GM10266 (cell line): ENCODE data around the gene CCDC197.

ENCODE experiments used
- DNase-seq: peaks from one replicate; pipeline ENCODE4 v3.0.0; 2012; ENCODE audit errors: extremely low spot score
- CTCF ChIP-seq: IDR thresholded peaks from 2 replicates; pipeline ENCODE4 v1.5.1; 2012; ENCODE audit warnings: mild to moderate bottlenecking, low read depth; ENCODE audit not compliant: control insufficient read depth, insufficient read depth; ENCODE audit errors: missing control alignments

CCDC197 gene

GRCh38 chr14:93980456-93981201 lies 16.5 kb upstream of the CCDC197 start:
- TF ChIP-seq CTCF, result no peak
- no peak for DNase-seq

GRCh38 chr14:93981316-93982229 lies 15.5 kb upstream of the CCDC197 start:
- TF ChIP-seq CTCF, result no peak
- no peak for DNase-seq

GRCh38 chr14:93982230-93983007 lies 14.7 kb upstream of the CCDC197 start:
- no peak for DNase-seq
- no peak for TF ChIP-seq CTCF

- no peak for DNase-seq
- no peak for TF ChIP-seq CTCF
Observed at GRCh38 chr14:93984070-93984469, 13.0 kb upstream of the CCDC197 start.

- no peak for DNase-seq
- peak; percentile 20 for TF ChIP-seq CTCF
Observed at GRCh38 chr14:93984987-93985410, 12.1 kb upstream of the CCDC197 start.

GRCh38 chr14:93986955-93987354 lies 10.1 kb upstream of the CCDC197 start:
- no peak for DNase-seq
- TF ChIP-seq CTCF, result no peak

- no peak for DNase-seq
- TF ChIP-seq CTCF, result no peak
Observed at GRCh38 chr14:93987376-93987775, 9.7 kb upstream of the CCDC197 start.
